DND-41 (cell line): ENCODE measurements around the gene MRGPRX2.

Experiments
- ATAC-seq: fragments of 200-7000 bp; cut with Tn5 transposase; 3 replicates; pipeline ENCODE4 v1.9.1; 2021; ENCODE audit warnings: low read depth; ENCODE audit not compliant: insufficient read depth
- DNase-seq: peaks from one replicate; pipeline ENCODE4 v3.0.0-alpha.2; 2020
- H2AFZ ChIP-seq: 2 replicates; pipeline ENCODE4 v1.6.0; 2012; ENCODE audit warnings: low read depth, low read length
- H3K27ac ChIP-seq: 2 replicates; pipeline ENCODE4 v1.5.1; 2012; ENCODE audit warnings: low read length, inconsistent platforms
- H3K27me3 ChIP-seq: fragments of 200-600 bp; sonication (generic); 2 replicates; pipeline ENCODE4 v1.6.0; 2012; ENCODE audit warnings: low read length, mild to moderate bottlenecking, inconsistent platforms; ENCODE audit not compliant: insufficient read depth, poor library complexity
- H3K36me3 ChIP-seq: 2 replicates; pipeline ENCODE4 v1.5.1; 2012; ENCODE audit warnings: low read length, inconsistent platforms; ENCODE audit not compliant: insufficient read depth
- H3K4me1 ChIP-seq: 2 replicates; pipeline ENCODE4 v1.5.1; 2012; ENCODE audit warnings: mild to moderate bottlenecking, low read length; ENCODE audit not compliant: insufficient read depth
- H3K4me2 ChIP-seq: 2 replicates; pipeline ENCODE4 v1.6.0; 2012; ENCODE audit warnings: mild to moderate bottlenecking, moderate library complexity, low read length, inconsistent platforms; ENCODE audit not compliant: insufficient read depth
- H3K4me3 ChIP-seq, 2 experiments: fragments of 200-600 bp in 1 of 2; shearing (Covaris generic) in 1 of 2; 2 replicates each; pipeline ENCODE4 v1.5.1; 2012 to 2016; ENCODE audit warnings: inconsistent platforms in 2 of 2, low read length in 2 of 2, mild to moderate bottlenecking in 2 of 2, low read depth in 1 of 2, moderate library complexity in 1 of 2
- H3K79me2 ChIP-seq: 2 replicates; pipeline ENCODE4 v1.6.0; 2012; ENCODE audit warnings: low read length, inconsistent platforms; ENCODE audit not compliant: insufficient read depth
- H3K9ac ChIP-seq: 2 replicates; pipeline ENCODE4 v1.6.0; 2012; ENCODE audit warnings: low read depth, mild to moderate bottlenecking, inconsistent platforms, low read length, moderate library complexity
- H3K9me3 ChIP-seq: 2 replicates; pipeline ENCODE4 v1.5.1; 2012; ENCODE audit warnings: low read length, moderate library complexity, mild to moderate bottlenecking, inconsistent platforms; ENCODE audit not compliant: insufficient read depth, severe bottlenecking
- H4K20me1 ChIP-seq: 2 replicates; pipeline ENCODE4 v1.6.0; 2012; ENCODE audit warnings: low read length; ENCODE audit not compliant: insufficient read depth
- CTCF ChIP-seq: IDR thresholded peaks from 2 replicates; pipeline ENCODE4 v1.5.1; 2012; ENCODE audit warnings: borderline replicate concordance, low read length, moderate library complexity, mild to moderate bottlenecking; ENCODE audit not compliant: poor library complexity, severe bottlenecking; ENCODE audit errors: extremely low read depth
- EZH2 ChIP-seq: IDR thresholded peaks from 3 replicates; pipeline ENCODE4 v1.6.1; 2012; ENCODE audit warnings: borderline replicate concordance, low read depth, mild to moderate bottlenecking, moderate library complexity, low read length, inconsistent platforms; ENCODE audit not compliant: severe bottlenecking

The MRGPRX2 gene

GRCh38 chr11:19060629-19061028 is at the start of gene MRGPRX2:
Gene MRGPRX2 (minus strand): TSS chr11:19060717. CDS start chr11:19056402, 4,315 bp downstream.
- TF ChIP-seq CTCF (no peak), EZH2 (no peak)
- H3K9ac ChIP-seq = no peak within 1 kb of the TSS
- H3K27ac ChIP-seq = no peak within 1 kb of the TSS
- H3K4me1 ChIP-seq = no peaks in the 10 kb centered on the region; the same call in 1 of the 2 replicates
- H3K9me3 ChIP-seq = no peaks in the 10 kb centered on the region
- H3K27me3 ChIP-seq = peaks cover 35% of the 10 kb centered on the region
- peak; percentile 53 for ATAC-seq
- H3K36me3 ChIP-seq = no peaks in the 10 kb centered on the region
- DNase-seq = no peak
- H2AFZ ChIP-seq = no peak within 1 kb of the TSS
- H4K20me1 ChIP-seq = no peaks in the 10 kb centered on the region
- no peaks in the 10 kb centered on the region for H3K79me2 ChIP-seq
- H3K4me3 ChIP-seq = no peak within 1 kb of the TSS
- H3K4me2 ChIP-seq = no peak within 1 kb of the TSS

- H2AFZ ChIP-seq = no peak overlapping the region
- TF ChIP-seq EZH2 (no peak), CTCF (no peak)
These were observed 49.8 kb upstream of the MRGPRX2 start for GRCh38 chr11:19110295-19110694.

GRCh38 chr11:19107125-19107524 is 46.6 kb upstream of the MRGPRX2 start:
- no peak overlapping the region for H3K9ac ChIP-seq
- no peaks in the 10 kb centered on the region; the same call in 1 of the 2 replicates for H4K20me1 ChIP-seq
- no peak overlapping the region for H3K27ac ChIP-seq
- H3K27me3 ChIP-seq = peaks cover 37% of the 10 kb centered on the region
- no peak overlapping the region for H3K4me3 ChIP-seq
- ATAC-seq = no peak
- no peaks in the 10 kb centered on the region for H3K9me3 ChIP-seq
- no peak overlapping the region for H3K4me2 ChIP-seq
- H3K36me3 ChIP-seq = no peaks in the 10 kb centered on the region
- H3K79me2 ChIP-seq = no peaks in the 10 kb centered on the region
- TF ChIP-seq CTCF (no peak), EZH2 (no peak)
- H2AFZ ChIP-seq = no peak overlapping the region
- H3K4me1 ChIP-seq = no peaks in the 10 kb centered on the region
- no peak for DNase-seq

More at GRCh38 chr11:19110295-19110694, 49.8 kb upstream of the MRGPRX2 start:
- Histone ChIP-seq H3K4me3 (no peak overlapping the region), H3K4me1 (no peaks in the 10 kb centered on the region), H3K4me2 (no peak overlapping the region), H3K9ac (no peak overlapping the region), H4K20me1 (no peaks in the 10 kb centered on the region; the same call in 1 of the 2 replicates), H3K9me3 (no peaks in the 10 kb centered on the region), H3K27ac (no peak overlapping the region), H3K36me3 (no peaks in the 10 kb centered on the region), H3K27me3 (peaks cover 29% of the 10 kb centered on the region), H3K79me2 (no peaks in the 10 kb centered on the region)
- DNase-seq = no peak
- no peak for ATAC-seq

GRCh38 chr11:19105011-19105410 is 44.5 kb upstream of the MRGPRX2 start:
- Histone ChIP-seq H3K4me2 (no peak overlapping the region), H3K9me3 (no peaks in the 10 kb centered on the region), H3K4me1 (no peaks in the 10 kb centered on the region), H3K4me3 (no peak overlapping the region), H3K79me2 (no peaks in the 10 kb centered on the region), H4K20me1 (no peaks in the 10 kb centered on the region; the same call in 1 of the 2 replicates), H2AFZ (no peak overlapping the region), H3K9ac (no peak overlapping the region), H3K27ac (no peak overlapping the region), H3K27me3 (peaks cover 31% of the 10 kb centered on the region), H3K36me3 (no peaks in the 10 kb centered on the region)
- DNase-seq = no peak
- no peak for ATAC-seq
- no peak for TF ChIP-seq CTCF
- no peak for TF ChIP-seq EZH2
